NCI-H446 treated with DMSO at 0.1 percent for 48 hours (cell line): ENCODE data around the gene NARF.
"Not testable (repeated sequence)": the region's sequence is repeated elsewhere in the genome, so short reads cannot be mapped to it uniquely, and the experiment has no call there.

ENCODE experiments used
- DNase-seq: peaks from one replicate; lab custom pipeline; 2025; lab: John Stamatoyannopoulos, UW

Gene NARF

GRCh38 chr17:82503094-82503727, 44.7 kb downstream of the NARF start:
- no peak for DNase-seq

GRCh38 chr17:82503728-82504308, 45.3 kb downstream of the NARF start:
- DNase-seq, result no peak

- no peak for DNase-seq
Measured at GRCh38 chr17:82505296-82505695, 46.8 kb downstream of the NARF start.

- DNase-seq, result not testable (repeated sequence)
Measured at GRCh38 chr17:82506402-82506801, 47.9 kb downstream of the NARF start.

GRCh38 chr17:82507631-82508175, 49.2 kb downstream of the NARF start:
- no peak for DNase-seq

GRCh38 chr17:82511642-82512041, 53.1 kb downstream of the NARF start:
- not testable (repeated sequence) for DNase-seq

- DNase-seq, result not testable (repeated sequence)
Measured at GRCh38 chr17:82513864-82514263, 55.3 kb downstream of the NARF start.

GRCh38 chr17:82517230-82517865, 58.8 kb downstream of the NARF start:
- DNase-seq, result no peak

GRCh38 chr17:82518826-82519810, 60.6 kb downstream of the NARF start, which contains the start of gene FOXK2:
Gene FOXK2, plus strand, starts transcription at chr17:82519732. Its CDS starts 157 bp downstream, at chr17:82519889.
- DNase-seq, result peak; percentile 90

- no peak for DNase-seq
Measured at GRCh38 chr17:82519971-82520903, 61.7 kb downstream of the NARF start.

- DNase-seq, result no peak
Measured at GRCh38 chr17:82524540-82524939, 66.0 kb downstream of the NARF start.

GRCh38 chr17:82525712-82526111, 67.2 kb downstream of the NARF start:
- no peak for DNase-seq

GRCh38 chr17:82527898-82528297, 69.4 kb downstream of the NARF start:
- no peak for DNase-seq

- DNase-seq, result no peak
Measured at GRCh38 chr17:82528484-82529265, 70.1 kb downstream of the NARF start.

- DNase-seq, result no peak
Measured at GRCh38 chr17:82529914-82530300, 71.4 kb downstream of the NARF start.

GRCh38 chr17:82531431-82531881, 72.9 kb downstream of the NARF start:
- no peak for DNase-seq

- DNase-seq, result no peak
Measured at GRCh38 chr17:82534401-82534812, 75.9 kb downstream of the NARF start.

GRCh38 chr17:82536512-82537201, 78.1 kb downstream of the NARF start:
- DNase-seq, result no peak

GRCh38 chr17:82537228-82537627, 78.7 kb downstream of the NARF start:
- DNase-seq, result not testable (repeated sequence)
